Measurements from ENCODE around the gene TTC1. TPM values are rescaled to one million over a fixed set of nuclear protein-coding genes. Genes with fewer than 3 reads are reported as not detected.
"Not testable (repeated sequence)": the region's sequence is repeated elsewhere in the genome, so short reads cannot be mapped to it uniquely, and the experiment has no call there.

Gene TTC1
- total and polyA plus RNA-seq, 4 donors, result 40.5 to 57.8 (median 47.9) TPM

DNA sequence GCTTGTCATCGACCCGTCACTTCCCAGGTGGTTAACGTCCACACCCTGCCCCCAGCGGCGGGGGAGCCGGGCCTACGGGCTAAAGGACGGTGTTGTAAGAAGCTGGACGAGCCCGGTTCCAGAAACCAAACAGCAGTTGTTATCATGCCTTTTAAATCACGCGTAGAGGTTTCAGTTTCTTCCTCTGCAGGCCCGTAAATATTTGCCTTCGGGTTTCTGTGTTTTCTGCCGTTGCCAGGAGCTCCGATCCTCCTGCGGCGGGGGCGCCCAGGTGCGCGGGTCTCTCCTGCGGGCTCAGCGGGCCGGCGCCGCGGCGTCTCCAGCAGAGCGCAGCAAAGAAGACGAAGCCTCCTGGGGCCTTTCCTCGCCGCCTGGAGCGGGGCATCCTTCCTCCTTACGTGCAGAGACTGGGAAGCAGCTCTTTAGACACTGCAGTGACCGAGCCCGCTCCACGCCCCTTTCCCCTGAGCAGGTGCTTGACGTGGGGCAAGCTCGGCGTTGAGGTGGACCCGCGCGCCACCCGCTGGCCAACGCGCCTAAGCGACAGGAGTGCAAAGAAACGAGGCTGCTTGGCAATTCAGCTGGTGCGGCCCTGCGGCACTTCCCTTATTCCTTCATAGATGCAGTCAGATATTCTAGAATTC is 21.8 kb upstream of the TTC1 start:
- intact Hi-C loops (cut with DNase I), result loop anchor here (1.0 to 10.0 kb wide), 6 partner anchors 210 to 702 kb away; no protein-coding TSS in a partner anchor
- ATAC-seq (ENCODE audit: low FRiP score) (peak; percentile 84), DNase-seq (peak; percentile 82 to 92)
- Histone ChIP-seq H3K4me3 (ENCODE audit: low read length in 2 of 2) (peak overlapping the region in 1 of 2 donors; percentile 8), H3K9me3 (ENCODE audit: control insufficient read depth, low read length) (no peaks in the 10 kb centered on the region), H3K27me3 (ENCODE audit: control insufficient read depth in 1 of 2, insufficient read depth in 2 of 2, low read length in 1 of 2) (no peaks in the 10 kb centered on the region), H3K36me3 (ENCODE audit: control insufficient read depth in 1 of 2, insufficient read depth in 2 of 2, low read length in 1 of 2) (no peaks in the 10 kb centered on the region), H3K27ac (ENCODE audit: low read depth in 1 of 2, low read length in 2 of 2) (no peak overlapping the region), H3K4me1 (ENCODE audit: control insufficient read depth in 1 of 2, insufficient read depth in 2 of 2, low read length in 2 of 2) (no peaks in the 10 kb centered on the region)
- 1% methylated on average over 50 of the region's 50 CpGs for WGBS, 2 donors

DNA sequence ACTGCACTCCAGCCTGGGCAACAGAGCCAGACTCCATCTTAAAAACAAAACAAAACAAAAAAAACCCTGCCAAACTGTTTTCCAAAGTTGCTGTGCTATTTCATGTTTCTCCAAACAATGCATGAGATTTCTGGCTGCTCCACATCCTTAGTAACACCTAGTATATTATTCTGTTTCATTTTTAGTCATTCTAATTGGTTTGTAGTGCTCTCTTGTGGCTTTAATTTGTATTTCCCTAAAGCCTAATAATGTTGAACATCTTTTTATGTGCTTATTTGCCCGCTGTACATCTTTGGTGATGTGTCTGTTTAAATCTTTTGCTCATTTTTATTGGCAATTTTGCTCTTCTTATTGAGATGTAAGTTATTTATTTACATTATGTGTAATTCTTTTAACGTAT is 18.4 kb upstream of the TTC1 start:
- H3K9me3 ChIP-seq (ENCODE audit: control insufficient read depth, low read length), result peaks cover 3% of the 10 kb centered on the region
- no peak overlapping the region for H3K27ac ChIP-seq (ENCODE audit: low read depth in 1 of 2, low read length in 2 of 2)
- 80 to 82% methylated on average over 2 of the region's 2 CpGs for WGBS, 2 donors
- ATAC-seq (ENCODE audit: low FRiP score), result no peak
- no peaks in the 10 kb centered on the region for H3K27me3 ChIP-seq (ENCODE audit: control insufficient read depth in 1 of 2, insufficient read depth in 2 of 2, low read length in 1 of 2)
- H3K4me1 ChIP-seq (ENCODE audit: control insufficient read depth in 1 of 2, insufficient read depth in 2 of 2, low read length in 2 of 2), result no peaks in the 10 kb centered on the region
- intact Hi-C loops (cut with DNase I), result no loop called here
- no peak for DNase-seq
- H3K4me3 ChIP-seq (ENCODE audit: low read length in 2 of 2), result no peak overlapping the region
- peaks cover 0 to 4% of the 10 kb centered on the region in 2 donors for H3K36me3 ChIP-seq (ENCODE audit: control insufficient read depth in 1 of 2, insufficient read depth in 2 of 2, low read length in 1 of 2)

DNA sequence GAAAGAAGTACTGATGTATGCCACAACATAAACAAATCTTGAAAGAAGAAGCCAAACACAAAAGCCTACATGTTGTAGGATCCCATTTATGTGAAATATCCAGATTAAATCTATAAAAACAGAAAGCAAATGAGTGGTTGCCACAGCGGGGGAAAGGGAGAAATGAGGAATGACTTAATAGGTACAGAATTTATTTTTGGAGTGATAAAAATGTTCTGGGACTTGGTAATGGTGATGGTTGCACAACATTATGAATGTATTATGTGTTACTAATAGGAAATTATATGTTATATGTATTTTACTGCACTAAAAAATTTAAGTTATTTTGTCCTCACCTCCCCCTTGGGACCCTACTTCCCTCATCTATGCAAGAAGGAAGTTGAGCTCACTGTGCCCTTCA is 16.4 kb upstream of the TTC1 start:
- H3K27me3 ChIP-seq (ENCODE audit: control insufficient read depth in 1 of 2, insufficient read depth in 2 of 2, low read length in 1 of 2), result no peaks in the 10 kb centered on the region
- H3K36me3 ChIP-seq (ENCODE audit: control insufficient read depth in 1 of 2, insufficient read depth in 2 of 2, low read length in 1 of 2), result peaks cover 0 to 4% of the 10 kb centered on the region in 2 donors
- intact Hi-C loops (cut with DNase I), result no loop called here
- no peaks in the 10 kb centered on the region for H3K4me1 ChIP-seq (ENCODE audit: control insufficient read depth in 1 of 2, insufficient read depth in 2 of 2, low read length in 2 of 2)
- H3K27ac ChIP-seq (ENCODE audit: low read depth in 1 of 2, low read length in 2 of 2), result no peak overlapping the region
- ATAC-seq (ENCODE audit: low FRiP score) (no peak), DNase-seq (no peak)
- peaks cover 3% of the 10 kb centered on the region for H3K9me3 ChIP-seq (ENCODE audit: control insufficient read depth, low read length)
- 67 to 81% methylated on average over 1 of the region's 1 CpG for WGBS, 2 donors
- H3K4me3 ChIP-seq (ENCODE audit: low read length in 2 of 2), result no peak overlapping the region

DNA sequence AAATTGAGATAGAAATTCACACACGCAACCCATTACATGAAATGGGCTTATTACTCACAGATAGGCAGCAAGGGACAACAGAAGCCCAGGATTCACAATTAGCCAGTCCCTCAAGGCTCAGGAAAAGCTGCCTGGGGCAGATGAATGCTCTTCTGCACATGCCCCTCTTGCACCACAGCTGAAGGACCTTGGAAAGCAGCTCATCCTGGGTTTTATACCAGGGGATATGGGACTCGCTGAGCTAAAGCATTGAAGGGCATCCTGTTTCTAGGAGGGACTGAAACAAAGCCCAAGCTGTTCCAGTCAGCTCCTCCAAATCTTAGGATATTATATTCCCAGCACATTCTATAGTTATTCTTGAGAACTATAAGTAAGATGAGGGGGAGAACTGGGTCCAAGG is 15.7 kb upstream of the TTC1 start:
- Histone ChIP-seq H3K27ac (ENCODE audit: low read depth in 1 of 2, low read length in 2 of 2) (no peak overlapping the region), H3K36me3 (ENCODE audit: control insufficient read depth in 1 of 2, insufficient read depth in 2 of 2, low read length in 1 of 2) (peaks cover 0 to 4% of the 10 kb centered on the region in 2 donors), H3K9me3 (ENCODE audit: control insufficient read depth, low read length) (peaks cover 3% of the 10 kb centered on the region), H3K27me3 (ENCODE audit: control insufficient read depth in 1 of 2, insufficient read depth in 2 of 2, low read length in 1 of 2) (no peaks in the 10 kb centered on the region), H3K4me3 (ENCODE audit: low read length in 2 of 2) (no peak overlapping the region), H3K4me1 (ENCODE audit: control insufficient read depth in 1 of 2, insufficient read depth in 2 of 2, low read length in 2 of 2) (no peaks in the 10 kb centered on the region)
- ATAC-seq (ENCODE audit: low FRiP score) (no peak), DNase-seq (no peak)
- 94 to 96% methylated on average over 2 of the region's 2 CpGs for WGBS, 2 donors
- intact Hi-C loops (cut with DNase I), result no loop called here

DNA sequence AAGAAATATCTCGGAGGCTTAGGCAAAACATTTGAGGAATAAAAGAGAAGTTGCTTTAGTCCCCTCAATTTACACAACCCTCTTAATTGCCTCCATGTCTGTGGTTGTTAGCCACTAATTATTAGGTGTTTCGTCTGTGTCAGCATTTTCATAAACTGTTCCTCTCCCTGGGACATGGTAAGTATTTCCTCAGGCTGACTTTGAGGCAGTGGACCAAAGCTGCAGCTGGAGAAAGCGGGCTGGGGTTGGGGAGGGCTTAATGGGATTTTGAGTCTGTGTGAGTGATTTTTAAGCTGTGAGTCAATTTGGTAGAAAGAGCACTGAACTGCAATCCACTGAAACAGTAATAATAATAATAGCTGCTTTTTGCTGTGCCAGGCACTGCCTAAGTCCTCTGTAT is 13.0 kb upstream of the TTC1 start:
- H3K27me3 ChIP-seq (ENCODE audit: control insufficient read depth in 1 of 2, insufficient read depth in 2 of 2, low read length in 1 of 2), result no peaks in the 10 kb centered on the region
- H3K36me3 ChIP-seq (ENCODE audit: control insufficient read depth in 1 of 2, insufficient read depth in 2 of 2, low read length in 1 of 2), result peaks cover 0 to 4% of the 10 kb centered on the region in 2 donors
- no peak for DNase-seq
- no peak overlapping the region for H3K4me3 ChIP-seq (ENCODE audit: low read length in 2 of 2)
- 82 to 84% methylated on average over 3 of the region's 3 CpGs for WGBS, 2 donors
- no peak overlapping the region for H3K27ac ChIP-seq (ENCODE audit: low read depth in 1 of 2, low read length in 2 of 2)
- intact Hi-C loops (cut with DNase I), result no loop called here
- H3K4me1 ChIP-seq (ENCODE audit: control insufficient read depth in 1 of 2, insufficient read depth in 2 of 2, low read length in 2 of 2), result no peaks in the 10 kb centered on the region
- H3K9me3 ChIP-seq (ENCODE audit: control insufficient read depth, low read length), result peaks cover 3% of the 10 kb centered on the region
- ATAC-seq (ENCODE audit: low FRiP score), result no peak

DNA sequence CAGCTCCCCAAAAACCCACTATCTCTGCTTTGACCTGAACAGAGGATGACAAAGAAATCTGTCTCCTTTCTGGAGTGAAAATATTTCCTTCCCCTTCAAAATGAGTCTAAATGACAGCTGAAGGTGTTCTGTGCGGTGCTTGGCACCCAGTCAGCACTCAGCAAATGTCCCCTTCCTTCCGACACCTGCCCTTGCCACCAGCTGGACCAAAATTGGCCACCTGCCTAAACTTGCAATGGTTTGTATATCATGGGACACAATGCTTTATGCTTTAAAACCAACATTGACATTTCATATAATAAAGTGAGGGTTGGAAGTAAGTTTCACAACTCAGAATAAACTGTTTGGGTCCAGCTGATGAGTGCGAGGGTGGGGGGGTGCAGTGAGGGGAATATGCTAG is 7.5 kb upstream of the TTC1 start:
- intact Hi-C loops (cut with DNase I), result no loop called here
- 38 to 50% methylated on average over 3 of the region's 3 CpGs for WGBS, 2 donors
- Histone ChIP-seq H3K27me3 (ENCODE audit: control insufficient read depth in 1 of 2, insufficient read depth in 2 of 2, low read length in 1 of 2) (no peaks in the 10 kb centered on the region), H3K4me1 (ENCODE audit: control insufficient read depth in 1 of 2, insufficient read depth in 2 of 2, low read length in 2 of 2) (no peaks in the 10 kb centered on the region), H3K36me3 (ENCODE audit: control insufficient read depth in 1 of 2, insufficient read depth in 2 of 2, low read length in 1 of 2) (no peaks in the 10 kb centered on the region), H3K27ac (ENCODE audit: low read depth in 1 of 2, low read length in 2 of 2) (no peak overlapping the region), H3K4me3 (ENCODE audit: low read length in 2 of 2) (no peak overlapping the region), H3K9me3 (ENCODE audit: control insufficient read depth, low read length) (no peaks in the 10 kb centered on the region)
- DNase-seq, result no peak
- no peak for ATAC-seq (ENCODE audit: low FRiP score)

DNA sequence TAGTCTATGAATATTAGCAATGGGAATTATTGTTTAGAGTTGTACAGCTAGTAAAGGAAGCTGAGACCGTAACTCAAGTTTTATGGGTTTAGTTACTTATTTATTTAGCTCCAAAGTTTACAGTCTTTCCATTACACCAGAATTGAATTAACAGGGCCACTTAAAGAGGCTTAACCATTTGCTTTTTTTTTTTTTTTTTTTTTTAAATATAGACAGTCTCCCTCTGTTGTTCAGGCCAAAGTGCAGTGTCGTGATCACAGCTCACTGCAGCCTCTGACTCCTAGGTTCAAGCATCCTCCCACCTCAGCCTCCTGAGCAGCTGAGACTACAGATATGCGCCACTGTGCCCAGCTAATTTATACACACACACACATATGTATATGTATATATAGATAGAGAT is 1.4 kb upstream of the TTC1 start:
- Histone ChIP-seq H3K9me3 (ENCODE audit: control insufficient read depth, low read length) (no peaks in the 10 kb centered on the region), H3K4me3 (ENCODE audit: low read length in 2 of 2) (no peak overlapping the region), H3K36me3 (ENCODE audit: control insufficient read depth in 1 of 2, insufficient read depth in 2 of 2, low read length in 1 of 2) (no peaks in the 10 kb centered on the region), H3K27ac (ENCODE audit: low read depth in 1 of 2, low read length in 2 of 2) (no peak overlapping the region), H3K4me1 (ENCODE audit: control insufficient read depth in 1 of 2, insufficient read depth in 2 of 2, low read length in 2 of 2) (no peaks in the 10 kb centered on the region), H3K27me3 (ENCODE audit: control insufficient read depth in 1 of 2, insufficient read depth in 2 of 2, low read length in 1 of 2) (no peaks in the 10 kb centered on the region)
- intact Hi-C loops (cut with DNase I), result no loop called here
- no peak for ATAC-seq (ENCODE audit: low FRiP score)
- WGBS, 2 donors, result 89 to 91% methylated on average over 3 of the region's 3 CpGs
- no peak for DNase-seq

DNA sequence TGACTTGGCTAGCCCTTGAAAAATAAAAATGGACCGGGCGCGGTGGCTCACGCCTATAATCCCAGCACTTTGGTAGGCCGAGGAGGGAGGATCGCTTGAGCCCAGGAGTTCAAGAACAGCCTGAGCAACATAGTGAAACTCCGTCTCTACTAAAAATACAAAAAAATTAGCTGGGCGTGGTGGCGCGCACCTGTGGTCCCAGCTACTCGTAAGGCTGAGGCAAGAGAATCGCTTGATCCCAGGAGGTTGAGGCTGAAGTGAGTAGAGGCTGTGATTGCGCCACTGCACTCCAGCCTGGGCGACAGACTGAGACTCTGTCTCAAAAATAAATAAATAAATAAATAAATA is 436 bp upstream of the TTC1 start:
- ATAC-seq (ENCODE audit: low FRiP score); H3K9me3 ChIP-seq (ENCODE audit: control insufficient read depth, low read length); intact Hi-C loops (cut with DNase I); H3K36me3 ChIP-seq (ENCODE audit: control insufficient read depth in 1 of 2, insufficient read depth in 2 of 2, low read length in 1 of 2); H3K4me1 ChIP-seq (ENCODE audit: control insufficient read depth in 1 of 2, insufficient read depth in 2 of 2, low read length in 2 of 2); H3K27me3 ChIP-seq (ENCODE audit: control insufficient read depth in 1 of 2, insufficient read depth in 2 of 2, low read length in 1 of 2); DNase-seq; H3K4me3 ChIP-seq (ENCODE audit: low read length in 2 of 2); H3K27ac ChIP-seq (ENCODE audit: low read depth in 1 of 2, low read length in 2 of 2): not testable (repeated sequence)
- whole genome bisulfite sequencing, 2 donors, result 81 to 84% methylated on average over 14 of the region's 14 CpGs

DNA sequence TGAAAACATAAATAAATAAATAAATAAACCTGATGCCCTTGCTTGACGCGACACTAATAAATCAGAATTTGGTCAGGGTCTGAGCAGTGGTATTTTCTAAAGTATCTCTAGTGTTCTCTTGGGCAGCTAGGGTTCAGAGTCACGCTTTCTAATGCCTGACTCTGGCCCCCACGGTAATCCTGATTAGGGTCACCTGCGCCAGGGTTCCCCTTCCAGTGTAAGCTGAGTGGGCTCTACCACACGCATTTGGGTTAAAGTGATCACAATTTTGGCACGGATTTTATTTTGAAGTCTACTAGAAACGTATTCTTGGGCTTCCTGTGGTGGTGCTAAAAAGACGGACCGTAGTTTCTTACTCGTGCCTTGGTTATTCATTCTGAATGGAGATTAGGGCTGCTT is 651 bp downstream of the TTC1 start:
- Histone ChIP-seq H3K9me3 (ENCODE audit: control insufficient read depth, low read length) (no peaks in the 10 kb centered on the region), H3K36me3 (ENCODE audit: control insufficient read depth in 1 of 2, insufficient read depth in 2 of 2, low read length in 1 of 2) (no peaks in the 10 kb centered on the region), H3K4me3 (ENCODE audit: low read length in 2 of 2) (peak overlapping the region; percentile 93 to 99), H3K4me1 (ENCODE audit: control insufficient read depth in 1 of 2, insufficient read depth in 2 of 2, low read length in 2 of 2) (no peaks in the 10 kb centered on the region), H3K27ac (ENCODE audit: low read depth in 1 of 2, low read length in 2 of 2) (peak overlapping the region in 1 of 2 donors; percentile 17), H3K27me3 (ENCODE audit: control insufficient read depth in 1 of 2, insufficient read depth in 2 of 2, low read length in 1 of 2) (no peaks in the 10 kb centered on the region)
- intact Hi-C loops (cut with DNase I), result no loop called here
- WGBS, 2 donors, result 1% methylated on average over 11 of the region's 11 CpGs
- no peak for DNase-seq
- no peak for ATAC-seq (ENCODE audit: low FRiP score)

All from aorta (tissue), 5 donors.